ENCODE measurements around the gene FRZB. TPM values are rescaled to one million over a fixed set of nuclear protein-coding genes. Genes with fewer than 3 reads are reported as not detected.

The FRZB gene
- total RNA-seq, 1 donor from 2014 or later = 3.9 TPM

DNA sequence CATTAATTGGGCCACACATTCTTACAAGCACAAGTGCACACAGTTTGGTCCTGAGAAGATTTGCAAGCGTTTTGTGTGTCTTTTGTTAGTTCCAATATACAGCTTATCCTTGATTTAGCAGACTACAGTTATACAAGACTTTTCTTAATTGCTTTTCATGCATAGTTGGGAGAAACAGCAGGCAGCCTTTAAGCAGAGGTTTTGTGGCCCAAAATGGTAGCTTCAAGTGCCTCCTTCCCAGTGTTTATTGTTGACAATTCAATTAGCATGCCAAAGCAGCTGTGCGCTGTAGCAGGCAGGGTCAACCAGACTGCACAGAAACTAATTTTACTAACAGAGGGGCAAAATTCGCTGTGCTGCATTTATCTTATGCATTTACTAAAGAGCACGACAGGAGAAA is 47.5 kb downstream of the FRZB start:
- TF ChIP-seq POLR2A (IDR thresholded peaks at IDR 0.05) (no peak), POLR2AphosphoS5 (IDR thresholded peaks at IDR 0.05; ENCODE audit: insufficient read depth in 1 of 2, low read depth in 1 of 2) (no peak)
- TF ChIP-seq, protein P1, sequence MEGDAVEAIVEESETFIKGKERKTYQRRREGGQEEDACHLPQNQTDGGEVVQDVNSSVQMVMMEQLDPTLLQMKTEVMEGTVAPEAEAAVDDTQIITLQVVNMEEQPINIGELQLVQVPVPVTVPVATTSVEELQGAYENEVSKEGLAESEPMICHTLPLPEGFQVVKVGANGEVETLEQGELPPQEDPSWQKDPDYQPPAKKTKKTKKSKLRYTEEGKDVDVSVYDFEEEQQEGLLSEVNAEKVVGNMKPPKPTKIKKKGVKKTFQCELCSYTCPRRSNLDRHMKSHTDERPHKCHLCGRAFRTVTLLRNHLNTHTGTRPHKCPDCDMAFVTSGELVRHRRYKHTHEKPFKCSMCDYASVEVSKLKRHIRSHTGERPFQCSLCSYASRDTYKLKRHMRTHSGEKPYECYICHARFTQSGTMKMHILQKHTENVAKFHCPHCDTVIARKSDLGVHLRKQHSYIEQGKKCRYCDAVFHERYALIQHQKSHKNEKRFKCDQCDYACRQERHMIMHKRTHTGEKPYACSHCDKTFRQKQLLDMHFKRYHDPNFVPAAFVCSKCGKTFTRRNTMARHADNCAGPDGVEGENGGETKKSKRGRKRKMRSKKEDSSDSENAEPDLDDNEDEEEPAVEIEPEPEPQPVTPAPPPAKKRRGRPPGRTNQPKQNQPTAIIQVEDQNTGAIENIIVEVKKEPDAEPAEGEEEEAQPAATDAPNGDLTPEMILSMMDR (IDR thresholded peaks at IDR 0.05) = no peak
- no peak overlapping the region for H3K4me3 ChIP-seq
- no peaks in the 10 kb centered on the region for H3K4me1 ChIP-seq
- no peaks in the 10 kb centered on the region for H3K27me3 ChIP-seq
- H3K9me3 ChIP-seq = no peaks in the 10 kb centered on the region
- DNase-seq (ENCODE audit: extremely low spot score in 2 of 2) = no peak
- intact Hi-C loops (cut with DNase I) = no loop called here
- no peak overlapping the region for H3K27ac ChIP-seq
- H3K36me3 ChIP-seq = no peaks in the 10 kb centered on the region

DNA sequence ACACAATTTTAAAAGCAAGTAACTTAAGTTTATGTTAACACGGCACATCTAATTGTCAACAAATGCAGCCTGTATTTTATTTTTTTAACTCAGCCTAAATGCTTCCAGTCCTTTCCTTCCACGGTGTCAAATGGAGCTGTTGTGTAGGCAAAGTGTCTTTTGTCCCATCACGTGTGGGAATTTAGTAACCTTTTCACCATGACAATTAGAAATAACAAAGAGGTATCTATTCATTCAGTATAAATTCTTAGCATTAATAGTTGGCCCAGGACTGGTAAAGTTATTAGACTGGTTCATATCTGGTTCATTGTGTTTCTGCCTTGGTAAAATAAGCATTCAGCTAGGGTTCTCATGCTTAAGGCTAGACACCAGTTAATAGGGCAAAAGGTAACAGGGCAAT is 47.9 kb downstream of the FRZB start:
- Histone ChIP-seq H3K36me3 (no peaks in the 10 kb centered on the region), H3K4me1 (no peaks in the 10 kb centered on the region), H3K4me3 (no peak overlapping the region), H3K27me3 (no peaks in the 10 kb centered on the region), H3K27ac (no peak overlapping the region), H3K9me3 (no peaks in the 10 kb centered on the region)
- intact Hi-C loops (cut with DNase I) = no loop called here
- TF ChIP-seq POLR2AphosphoS5 (IDR thresholded peaks at IDR 0.05; ENCODE audit: insufficient read depth in 1 of 2, low read depth in 1 of 2) = no peak
- no peak for TF ChIP-seq POLR2A (IDR thresholded peaks at IDR 0.05)
- TF ChIP-seq, protein P1 (IDR thresholded peaks at IDR 0.05) = no peak
- no peak for DNase-seq (ENCODE audit: extremely low spot score in 2 of 2)

DNA sequence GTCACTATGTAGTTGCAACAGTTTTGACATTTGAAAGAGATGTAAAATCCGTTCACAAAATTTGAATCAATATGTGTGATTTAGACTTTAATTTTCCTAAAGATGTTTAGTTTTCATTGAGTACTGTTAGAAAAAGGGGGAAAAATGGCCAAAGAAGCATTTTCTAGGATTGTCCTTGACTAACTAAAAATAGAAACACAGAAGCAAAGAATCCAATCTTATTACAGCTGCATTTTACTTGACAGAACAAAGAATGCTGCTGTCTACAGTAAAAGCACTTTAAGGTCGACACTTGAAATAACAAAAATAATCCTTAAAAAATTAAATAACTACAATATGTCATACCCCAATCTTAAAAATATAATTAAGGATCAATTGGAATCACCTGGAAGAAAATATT is 48.9 kb downstream of the FRZB start:
- Histone ChIP-seq H3K9me3 (no peaks in the 10 kb centered on the region), H3K27ac (no peak overlapping the region), H3K36me3 (no peaks in the 10 kb centered on the region), H3K4me1 (no peaks in the 10 kb centered on the region), H3K27me3 (no peaks in the 10 kb centered on the region), H3K4me3 (no peak overlapping the region)
- no peak for TF ChIP-seq POLR2A (IDR thresholded peaks at IDR 0.05)
- TF ChIP-seq POLR2AphosphoS5 (IDR thresholded peaks at IDR 0.05; ENCODE audit: insufficient read depth in 1 of 2, low read depth in 1 of 2) = no peak
- TF ChIP-seq, protein P1 (IDR thresholded peaks at IDR 0.05) = no peak
- intact Hi-C loops (cut with DNase I) = no loop called here
- no peak for DNase-seq (ENCODE audit: extremely low spot score in 2 of 2)

DNA sequence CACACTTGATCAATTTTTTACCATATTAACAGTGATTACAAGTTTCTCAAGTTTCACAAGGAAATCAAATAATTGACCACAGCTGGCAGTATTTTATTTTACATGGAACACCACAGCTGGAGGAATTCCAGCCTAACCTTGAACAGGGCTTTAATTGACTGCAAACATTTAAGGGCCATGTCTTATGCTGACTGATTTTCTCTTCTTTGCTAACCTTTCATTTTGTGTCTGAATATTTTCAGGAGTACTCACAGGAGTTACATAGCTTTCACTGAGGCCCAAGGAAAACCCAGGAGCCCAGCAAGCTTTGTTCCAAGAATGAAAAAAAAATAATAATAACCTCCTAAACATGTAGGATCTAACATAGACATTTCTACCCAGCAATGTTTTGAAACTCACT is 49.6 kb downstream of the FRZB start:
- no peaks in the 10 kb centered on the region for H3K36me3 ChIP-seq
- no peaks in the 10 kb centered on the region for H3K4me1 ChIP-seq
- H3K9me3 ChIP-seq = no peaks in the 10 kb centered on the region
- H3K27me3 ChIP-seq = no peaks in the 10 kb centered on the region
- H3K27ac ChIP-seq = no peak overlapping the region
- no peak for TF ChIP-seq POLR2A (IDR thresholded peaks at IDR 0.05)
- TF ChIP-seq, protein P1 (IDR thresholded peaks at IDR 0.05) = no peak
- TF ChIP-seq POLR2AphosphoS5 (IDR thresholded peaks at IDR 0.05; ENCODE audit: insufficient read depth in 1 of 2, low read depth in 1 of 2) = no peak
- H3K4me3 ChIP-seq = no peak overlapping the region
- no peak for DNase-seq (ENCODE audit: extremely low spot score in 2 of 2)
- intact Hi-C loops (cut with DNase I) = no loop called here

DNA sequence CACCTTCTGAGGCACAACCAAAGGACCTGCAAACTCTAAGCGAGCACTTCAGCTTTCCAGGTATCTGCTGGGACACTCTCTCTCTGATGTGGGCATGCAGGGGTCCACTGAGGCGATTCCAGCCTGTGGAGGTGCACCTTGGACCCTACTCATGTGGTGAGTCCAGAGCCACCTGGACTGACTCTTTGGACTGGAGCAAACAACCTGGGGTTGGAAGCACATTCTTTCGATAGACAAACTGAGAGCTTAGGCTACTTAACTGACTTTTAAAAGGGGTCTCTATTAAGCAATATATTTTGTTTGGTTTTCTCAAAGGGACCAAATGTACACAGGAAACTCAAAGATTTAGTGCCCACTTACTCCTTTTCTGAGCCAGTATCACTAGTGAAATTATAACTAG is 51.6 kb downstream of the FRZB start:
- H3K9me3 ChIP-seq = no peaks in the 10 kb centered on the region
- TF ChIP-seq POLR2A (IDR thresholded peaks at IDR 0.05) (no peak), POLR2AphosphoS5 (IDR thresholded peaks at IDR 0.05; ENCODE audit: insufficient read depth in 1 of 2, low read depth in 1 of 2) (no peak)
- TF ChIP-seq, protein P1 (IDR thresholded peaks at IDR 0.05) = no peak
- H3K4me3 ChIP-seq = no peak overlapping the region
- no peaks in the 10 kb centered on the region for H3K4me1 ChIP-seq
- intact Hi-C loops (cut with DNase I) = no loop called here
- no peak overlapping the region for H3K27ac ChIP-seq
- DNase-seq (ENCODE audit: extremely low spot score in 2 of 2) = no peak
- H3K27me3 ChIP-seq = no peaks in the 10 kb centered on the region
- H3K36me3 ChIP-seq = no peaks in the 10 kb centered on the region
